H9 (cell line): ENCODE measurements around the gene BBS12. TPM values are rescaled to one million over a fixed set of nuclear protein-coding genes. Genes with fewer than 3 reads are reported as not detected.

ENCODE experiments used
- DNase-seq: peaks from one replicate; pipeline ENCODE4 v3.0.0-alpha.2; 2017
- H2AFZ ChIP-seq: one replicate; pipeline ENCODE4 v1.6.1; 2013; ENCODE audit warnings: mild to moderate bottlenecking, low read length, control low read depth, moderate library complexity
- H2AK5ac ChIP-seq: 2 replicates; pipeline ENCODE4 v1.6.1; 2013; ENCODE audit warnings: low read length, control low read depth, mixed read lengths; ENCODE audit not compliant: insufficient read length
- H2BK120ac ChIP-seq: one replicate; pipeline ENCODE4 v1.6.1; 2013; ENCODE audit warnings: low read depth, mild to moderate bottlenecking, low read length, control low read depth, inconsistent platforms; ENCODE audit not compliant: poor library complexity, severe bottlenecking
- H2BK12ac ChIP-seq: 2 replicates; pipeline ENCODE4 v1.6.1; 2013; ENCODE audit warnings: low read length, control low read depth, mixed read lengths, low read depth; ENCODE audit not compliant: insufficient read length
- H2BK15ac ChIP-seq: 2 replicates; pipeline ENCODE4 v1.6.1; 2013; ENCODE audit warnings: low read depth, low read length, control low read depth
- H2BK20ac ChIP-seq: one replicate; pipeline ENCODE4 v1.6.1; 2013; ENCODE audit warnings: low read depth, mild to moderate bottlenecking, low read length, control low read depth, inconsistent platforms; ENCODE audit not compliant: poor library complexity, severe bottlenecking
- H2BK5ac ChIP-seq: 2 replicates; pipeline ENCODE4 v1.6.1; 2013; ENCODE audit warnings: low read length, control low read depth, mixed read lengths; ENCODE audit not compliant: insufficient read length
- H3K14ac ChIP-seq: 2 replicates; pipeline ENCODE4 v1.6.1; 2013; ENCODE audit warnings: low read length, control low read depth; ENCODE audit not compliant: insufficient read depth
- H3K18ac ChIP-seq: 2 replicates; pipeline ENCODE4 v1.6.1; 2013; ENCODE audit warnings: low read depth, mild to moderate bottlenecking, mixed read lengths, low read length, control low read depth; ENCODE audit not compliant: insufficient read length
- H3K23ac ChIP-seq: 2 replicates; pipeline ENCODE4 v1.6.1; 2013; ENCODE audit warnings: low read length, control low read depth, mixed read lengths, low read depth; ENCODE audit not compliant: insufficient read length
- H3K23me2 ChIP-seq: 2 replicates; pipeline ENCODE4 v1.6.1; 2013; ENCODE audit warnings: low read depth, mild to moderate bottlenecking, mixed read lengths, low read length, control low read depth; ENCODE audit not compliant: insufficient read length, poor library complexity, severe bottlenecking
- H3K27ac ChIP-seq: 2 replicates; pipeline ENCODE4 v1.5.1; 2013; ENCODE audit warnings: low read length, control low read depth, mixed read lengths, low read depth; ENCODE audit not compliant: insufficient read length
- H3K27me3 ChIP-seq: 2 replicates; pipeline ENCODE4 v1.6.1; 2013; ENCODE audit warnings: low read length, control low read depth, inconsistent platforms; ENCODE audit not compliant: insufficient read depth
- H3K4ac ChIP-seq: 2 replicates; pipeline ENCODE4 v1.6.1; 2013; ENCODE audit warnings: low read depth, mild to moderate bottlenecking, control low read depth, inconsistent platforms, low read length, moderate library complexity
- H3K4me1 ChIP-seq: 2 replicates; pipeline ENCODE4 v1.6.1; 2013; ENCODE audit warnings: low read length, control low read depth, inconsistent platforms; ENCODE audit not compliant: insufficient read depth
- H3K4me2 ChIP-seq: 2 replicates; pipeline ENCODE4 v1.6.1; 2013; ENCODE audit warnings: low read length, control low read depth, mixed read lengths; ENCODE audit not compliant: insufficient read length, insufficient read depth
- H3K56ac ChIP-seq: 2 replicates; pipeline ENCODE4 v1.6.1; 2013; ENCODE audit warnings: low read depth, mild to moderate bottlenecking, mixed read lengths, low read length, control low read depth; ENCODE audit not compliant: insufficient read length
- H3K79me1 ChIP-seq: 2 replicates; pipeline ENCODE4 v1.6.1; 2013; ENCODE audit warnings: low read depth, mild to moderate bottlenecking, moderate library complexity, low read length, control low read depth, inconsistent platforms; ENCODE audit not compliant: insufficient read depth, poor library complexity, severe bottlenecking
- H3K79me2 ChIP-seq: 2 replicates; pipeline ENCODE4 v1.6.1; 2013; ENCODE audit warnings: low read length, control low read depth, inconsistent platforms; ENCODE audit not compliant: insufficient read depth
- H3K9ac ChIP-seq: 2 replicates; pipeline ENCODE4 v1.6.1; 2013; ENCODE audit warnings: low read length, control low read depth, mixed read lengths; ENCODE audit not compliant: insufficient read length; ENCODE audit errors: extremely low read depth
- H3K9me3 ChIP-seq: one replicate; pipeline ENCODE4 v1.6.1; 2013; ENCODE audit warnings: low read depth, low read length, inconsistent platforms; ENCODE audit not compliant: control insufficient read depth
- H3T11ph ChIP-seq: one replicate; pipeline ENCODE4 v1.6.1; 2013; ENCODE audit warnings: mild to moderate bottlenecking, low read length, control low read depth, inconsistent platforms
- H4K20me1 ChIP-seq: one replicate; pipeline ENCODE4 v1.6.1; 2013; ENCODE audit not compliant: control insufficient read depth, insufficient read length, insufficient read depth
- H4K5ac ChIP-seq: 2 replicates; pipeline ENCODE4 v1.6.1; 2013; ENCODE audit warnings: low read depth, mild to moderate bottlenecking, mixed read lengths, low read length, control low read depth; ENCODE audit not compliant: insufficient read length
- H4K8ac ChIP-seq: replicated peaks from 2 replicates; pipeline ENCODE4 v1.6.1; 2013; ENCODE audit warnings: low read length, control low read depth, mixed read lengths, low read depth; ENCODE audit not compliant: insufficient read length
- H4K91ac ChIP-seq: 2 replicates; pipeline ENCODE4 v1.6.1; 2013; ENCODE audit warnings: low read depth, mild to moderate bottlenecking, moderate library complexity, mixed read lengths, low read length, control low read depth; ENCODE audit not compliant: insufficient read length
- H3K27ac Mint-ChIP-seq, 3 experiments: 2 replicates in 2 of 3; 3 replicates in 1 of 3; pipeline ENCODE4 v1.8.0; 2020 to 2021; ENCODE audit warnings: mixed read lengths in 3 of 3, mild to moderate bottlenecking in 1 of 3, moderate library complexity in 1 of 3
- H3K27me3 Mint-ChIP-seq: 2 replicates; pipeline ENCODE4 v1.8.0; 2021; ENCODE audit warnings: low read depth, mild to moderate bottlenecking, moderate library complexity, mixed read lengths
- H3K36me3 Mint-ChIP-seq, 3 experiments: 2 replicates in 2 of 3; 3 replicates in 1 of 3; pipeline ENCODE4 v1.8.0; 2020 to 2021; ENCODE audit warnings: low read depth in 3 of 3, mixed read lengths in 3 of 3; ENCODE audit not compliant: insufficient read depth in 1 of 3
- H3K4me1 Mint-ChIP-seq, 2 experiments: 2 replicates each; pipeline ENCODE4 v1.8.0; 2020; ENCODE audit warnings: mixed read lengths in 2 of 2
- H3K4me3 Mint-ChIP-seq, 2 experiments: 2 replicates in 1 of 2; 3 replicates in 1 of 2; pipeline ENCODE4 v1.8.0; 2020 to 2021; ENCODE audit warnings: mild to moderate bottlenecking in 2 of 2, mixed read lengths in 2 of 2, moderate library complexity in 1 of 2
- H3K9me3 Mint-ChIP-seq, 2 experiments: 2 replicates in 1 of 2; 3 replicates in 1 of 2; pipeline ENCODE4 v1.8.0; 2020; ENCODE audit warnings: mild to moderate bottlenecking in 2 of 2, mixed read lengths in 2 of 2, moderate library complexity in 1 of 2
- WGBS: extraction: QIAGEN DNeasy Blood & Tissue Kit; methylation state at CpG from one replicate; pipeline ENCODE4 v1.1.7; 2013; ENCODE audit warnings: missing lambda C conversion rate, low lambda C conversion rate, mixed read lengths; ENCODE audit not compliant: insufficient read length; ENCODE audit errors: extremely low coverage; 5-methylcytosine and 5-hydroxymethylcytosine counted together
- total RNA-seq: library from RNA; stranded (reverse); gene quantifications from 2 replicates; pipeline ENCODE4 v1.2.1, GENCODE V29; 2021
- TF ChIP-seq, protein P1 (sequence below): fragments of 200-600 bp; sonication (generic); conservative IDR thresholded peaks from 3 replicates; pipeline ENCODE4 v1.8.0; 2021; ENCODE audit warnings: antibody characterized with exemption, mild to moderate bottlenecking

Gene BBS12
- total RNA-seq, 1 experiment from 2014 or later: 1.2 TPM

DNA sequence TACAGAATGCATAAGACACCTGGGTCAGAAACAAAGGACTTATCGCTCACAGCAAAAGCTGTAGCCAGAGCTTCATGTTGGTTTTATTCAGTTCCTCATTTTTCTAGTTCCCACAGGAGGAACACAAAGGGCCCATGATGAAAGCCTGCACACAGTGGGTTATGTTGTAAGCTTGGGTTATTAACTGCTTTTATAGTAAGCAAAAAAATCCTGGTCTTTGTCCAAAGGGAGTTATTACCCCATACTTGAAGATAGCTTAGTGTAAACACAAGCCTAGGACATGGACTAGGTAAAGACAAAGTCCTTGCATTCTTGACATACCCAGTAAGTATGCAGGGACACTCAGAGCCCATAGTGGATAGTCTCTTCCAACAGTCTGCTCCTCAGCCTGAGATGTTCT is 11.7 kb downstream of the BBS12 start:
- TF ChIP-seq, protein P1, sequence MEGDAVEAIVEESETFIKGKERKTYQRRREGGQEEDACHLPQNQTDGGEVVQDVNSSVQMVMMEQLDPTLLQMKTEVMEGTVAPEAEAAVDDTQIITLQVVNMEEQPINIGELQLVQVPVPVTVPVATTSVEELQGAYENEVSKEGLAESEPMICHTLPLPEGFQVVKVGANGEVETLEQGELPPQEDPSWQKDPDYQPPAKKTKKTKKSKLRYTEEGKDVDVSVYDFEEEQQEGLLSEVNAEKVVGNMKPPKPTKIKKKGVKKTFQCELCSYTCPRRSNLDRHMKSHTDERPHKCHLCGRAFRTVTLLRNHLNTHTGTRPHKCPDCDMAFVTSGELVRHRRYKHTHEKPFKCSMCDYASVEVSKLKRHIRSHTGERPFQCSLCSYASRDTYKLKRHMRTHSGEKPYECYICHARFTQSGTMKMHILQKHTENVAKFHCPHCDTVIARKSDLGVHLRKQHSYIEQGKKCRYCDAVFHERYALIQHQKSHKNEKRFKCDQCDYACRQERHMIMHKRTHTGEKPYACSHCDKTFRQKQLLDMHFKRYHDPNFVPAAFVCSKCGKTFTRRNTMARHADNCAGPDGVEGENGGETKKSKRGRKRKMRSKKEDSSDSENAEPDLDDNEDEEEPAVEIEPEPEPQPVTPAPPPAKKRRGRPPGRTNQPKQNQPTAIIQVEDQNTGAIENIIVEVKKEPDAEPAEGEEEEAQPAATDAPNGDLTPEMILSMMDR: no peak

More for the DNA sequence above, 11.7 kb downstream of the BBS12 start:
- H4K5ac ChIP-seq: no peak overlapping the region
- no peak overlapping the region for H3K27ac ChIP-seq
- no peak overlapping the region for H3K23ac ChIP-seq
- Mint-ChIP-seq H3K27me3 (no peaks in the 10 kb centered on the region), H3K4me3 (no peak overlapping the region), H3K9me3 (peaks cover 7 to 8% of the 10 kb centered on the region in 2 experiments), H3K4me1 (peaks cover 8 to 11% of the 10 kb centered on the region in 2 experiments), H3K27ac (no peak overlapping the region), H3K36me3 (peaks cover 6 to 20% (median 10%) of the 10 kb centered on the region in 3 experiments; a peak in 6 of 7 replicates)
- no peaks in the 10 kb centered on the region for H3K79me1 ChIP-seq
- H3T11ph ChIP-seq: no peak overlapping the region
- H3K56ac ChIP-seq: no peak overlapping the region
- H3K9ac ChIP-seq: no peak overlapping the region
- H2AK5ac ChIP-seq: no peak overlapping the region
- DNase-seq: no peak
- no peak overlapping the region for H2AFZ ChIP-seq
- H3K23me2 ChIP-seq: no peaks in the 10 kb centered on the region
- no peaks in the 10 kb centered on the region for H3K27me3 ChIP-seq
- H2BK20ac ChIP-seq: no peak overlapping the region
- H2BK120ac ChIP-seq: no peak overlapping the region
- no peak overlapping the region for H3K4me2 ChIP-seq
- H3K79me2 ChIP-seq: no peaks in the 10 kb centered on the region
- WGBS: no CpG with 5 or more reads among the region's 1 CpG
- no peak overlapping the region for H3K4ac ChIP-seq
- H3K9me3 ChIP-seq: no peaks in the 10 kb centered on the region
- no peak overlapping the region for H3K18ac ChIP-seq
- H4K20me1 ChIP-seq: no peaks in the 10 kb centered on the region
- no peaks in the 10 kb centered on the region for H3K4me1 ChIP-seq
- no peak overlapping the region for H2BK5ac ChIP-seq
- no peak overlapping the region for H4K91ac ChIP-seq
- no peak overlapping the region for H2BK12ac ChIP-seq
- no peak overlapping the region for H4K8ac ChIP-seq
- no peak overlapping the region for H2BK15ac ChIP-seq
- H3K14ac ChIP-seq: no peak overlapping the region
